ENCODE measurements around the gene KSR2. TPM values are rescaled to one million over a fixed set of nuclear protein-coding genes. Genes with fewer than 3 reads are reported as not detected.
A peak's percentile ranks its signal among the peaks of the same experiment; 100 is the strongest.

Gene KSR2
- under 1 TPM in 2 of 4 donors, not detected in 2; 0.02 to 0.10 TPM for total RNA-seq

- Histone ChIP-seq H3K27ac (no peak within 1 kb of the TSS), H3K4me1 (no peaks in the 10 kb centered on the region), H3K9me3 (no peaks in the 10 kb centered on the region), H3K36me3 (no peaks in the 10 kb centered on the region), H3K4me3 (peak within 1 kb of the TSS; percentile 13 to 43 (median 28)), H3K27me3 (peaks cover 37 to 47% (median 38%) of the 10 kb centered on the region in 3 donors)
- ATAC-seq (no peak), DNase-seq (no peak)
- TF ChIP-seq CTCF (IDR thresholded peaks at IDR 0.05 in 4 of 5, conservative IDR thresholded peaks at IDR 0.05 in 1 of 5) = no peak
- intact Hi-C loops (cut with DNase I; ENCODE audit: low total_unique reads) (no loop called here), in situ Hi-C loops (cut with MboI; ENCODE audit: low sequenced_read_pairs in 4 of 4) (no loop called here)
These were observed at the start of gene KSR2 for GRCh38 chr12:117968826-117969659. TSS of gene KSR2 (minus strand) at chr12:117968990. CDS start at chr12:117968255, 735 bp downstream.

- Histone ChIP-seq H3K9me3 (no peaks in the 10 kb centered on the region), H3K36me3 (peaks cover 0 to 28% of the 10 kb centered on the region in 2 donors), H3K27me3 (no peaks in the 10 kb centered on the region), H3K4me3 (no peak overlapping the region), H3K27ac (no peak overlapping the region), H3K4me1 (peaks cover 11 to 12% of the 10 kb centered on the region in 2 donors)
- DNase-seq (no peak), ATAC-seq (no peak)
- TF ChIP-seq POLR2A (IDR thresholded peaks at IDR 0.05) = no peak
- no peak for TF ChIP-seq CTCF (IDR thresholded peaks at IDR 0.05 in 4 of 5, conservative IDR thresholded peaks at IDR 0.05 in 1 of 5)
- intact Hi-C loops (cut with DNase I; ENCODE audit: low total_unique reads) (loop anchor here (2.0 to 10.0 kb wide), 3 partner anchors 35 to 87 kb away; partner anchors contain the start of genes VSIG10 and WSB2), in situ Hi-C loops (cut with MboI; ENCODE audit: low sequenced_read_pairs in 4 of 4) (no loop called here)
These were observed 49.1 kb upstream of the KSR2 start for GRCh38 chr12:118017926-118018325.

GRCh38 chr12:118016424-118017264, 47.9 kb upstream of the KSR2 start, which contains the start of gene RFC5:
TSS of gene RFC5 (plus strand) at chr12:118016703. CDS start at chr12:118016828, 125 bp downstream.
- in situ Hi-C loops (cut with MboI; ENCODE audit: low sequenced_read_pairs in 4 of 4) = no loop called here

More at GRCh38 chr12:118016424-118017264, 47.9 kb upstream of the KSR2 start, which contains the start of gene RFC5:
- DNase-seq (peak; percentile 94 to 96), ATAC-seq (peak; percentile 96 to 98)
- TF ChIP-seq CTCF (IDR thresholded peaks at IDR 0.05 in 4 of 5, conservative IDR thresholded peaks at IDR 0.05 in 1 of 5) (no peak), POLR2A (IDR thresholded peaks at IDR 0.05) (no peak)
- peaks cover 0 to 16% of the 10 kb centered on the region in 2 donors for H3K36me3 ChIP-seq
- peaks cover 11 to 12% of the 10 kb centered on the region in 2 donors for H3K4me1 ChIP-seq
- peak within 1 kb of the TSS; percentile 49 to 73 (median 60) for H3K27ac ChIP-seq
- peak within 1 kb of the TSS; percentile 81 to 97 (median 92) for H3K4me3 ChIP-seq
- H3K9me3 ChIP-seq = no peaks in the 10 kb centered on the region
- H3K27me3 ChIP-seq = no peaks in the 10 kb centered on the region
- intact Hi-C loops (cut with DNase I; ENCODE audit: low total_unique reads) = loop anchor here (2.0 to 10.0 kb wide), 3 partner anchors 36 to 88 kb away; partner anchors contain the start of genes VSIG10 and WSB2

All from gastrocnemius medialis (tissue), 4 donors.